ENCODE data around the gene BAHCC1.

GRCh38 chr17:81354252-81354953 is 40.9 kb upstream of the BAHCC1 start:
- no peak for TF ChIP-seq GABPA (IDR thresholded peaks at IDR 0.05; ENCODE audit: low read depth)
- TF ChIP-seq, protein P1, sequence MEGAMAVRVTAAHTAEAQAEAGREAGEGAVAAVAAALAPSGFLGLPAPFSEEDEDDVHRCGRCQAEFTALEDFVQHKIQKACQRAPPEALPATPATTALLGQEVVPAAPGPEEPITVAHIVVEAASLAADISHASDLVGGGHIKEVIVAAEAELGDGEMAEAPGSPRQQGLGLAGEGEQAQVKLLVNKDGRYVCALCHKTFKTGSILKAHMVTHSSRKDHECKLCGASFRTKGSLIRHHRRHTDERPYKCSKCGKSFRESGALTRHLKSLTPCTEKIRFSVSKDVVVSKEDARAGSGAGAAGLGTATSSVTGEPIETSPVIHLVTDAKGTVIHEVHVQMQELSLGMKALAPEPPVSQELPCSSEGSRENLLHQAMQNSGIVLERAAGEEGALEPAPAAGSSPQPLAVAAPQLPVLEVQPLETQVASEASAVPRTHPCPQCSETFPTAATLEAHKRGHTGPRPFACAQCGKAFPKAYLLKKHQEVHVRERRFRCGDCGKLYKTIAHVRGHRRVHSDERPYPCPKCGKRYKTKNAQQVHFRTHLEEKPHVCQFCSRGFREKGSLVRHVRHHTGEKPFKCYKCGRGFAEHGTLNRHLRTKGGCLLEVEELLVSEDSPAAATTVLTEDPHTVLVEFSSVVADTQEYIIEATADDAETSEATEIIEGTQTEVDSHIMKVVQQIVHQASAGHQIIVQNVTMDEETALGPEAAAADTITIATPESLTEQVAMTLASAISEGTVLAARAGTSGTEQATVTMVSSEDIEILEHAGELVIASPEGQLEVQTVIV (IDR thresholded peaks at IDR 0.05; ENCODE audit: borderline replicate concordance, partially characterized antibody), result no peak
- TF ChIP-seq JUNB (IDR thresholded peaks at IDR 0.05), result no peak
- TF ChIP-seq POLR2A (IDR thresholded peaks at IDR 0.05; ENCODE audit: low read depth, low read length), result no peak
- TF ChIP-seq CHD1 (IDR thresholded peaks at IDR 0.05; ENCODE audit: low read depth, low read length), result no peak
- TF ChIP-seq, protein P2, sequence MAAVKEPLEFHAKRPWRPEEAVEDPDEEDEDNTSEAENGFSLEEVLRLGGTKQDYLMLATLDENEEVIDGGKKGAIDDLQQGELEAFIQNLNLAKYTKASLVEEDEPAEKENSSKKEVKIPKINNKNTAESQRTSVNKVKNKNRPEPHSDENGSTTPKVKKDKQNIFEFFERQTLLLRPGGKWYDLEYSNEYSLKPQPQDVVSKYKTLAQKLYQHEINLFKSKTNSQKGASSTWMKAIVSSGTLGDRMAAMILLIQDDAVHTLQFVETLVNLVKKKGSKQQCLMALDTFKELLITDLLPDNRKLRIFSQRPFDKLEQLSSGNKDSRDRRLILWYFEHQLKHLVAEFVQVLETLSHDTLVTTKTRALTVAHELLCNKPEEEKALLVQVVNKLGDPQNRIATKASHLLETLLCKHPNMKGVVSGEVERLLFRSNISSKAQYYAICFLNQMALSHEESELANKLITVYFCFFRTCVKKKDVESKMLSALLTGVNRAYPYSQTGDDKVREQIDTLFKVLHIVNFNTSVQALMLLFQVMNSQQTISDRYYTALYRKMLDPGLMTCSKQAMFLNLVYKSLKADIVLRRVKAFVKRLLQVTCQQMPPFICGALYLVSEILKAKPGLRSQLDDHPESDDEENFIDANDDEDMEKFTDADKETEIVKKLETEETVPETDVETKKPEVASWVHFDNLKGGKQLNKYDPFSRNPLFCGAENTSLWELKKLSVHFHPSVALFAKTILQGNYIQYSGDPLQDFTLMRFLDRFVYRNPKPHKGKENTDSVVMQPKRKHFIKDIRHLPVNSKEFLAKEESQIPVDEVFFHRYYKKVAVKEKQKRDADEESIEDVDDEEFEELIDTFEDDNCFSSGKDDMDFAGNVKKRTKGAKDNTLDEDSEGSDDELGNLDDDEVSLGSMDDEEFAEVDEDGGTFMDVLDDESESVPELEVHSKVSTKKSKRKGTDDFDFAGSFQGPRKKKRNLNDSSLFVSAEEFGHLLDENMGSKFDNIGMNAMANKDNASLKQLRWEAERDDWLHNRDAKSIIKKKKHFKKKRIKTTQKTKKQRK (IDR thresholded peaks at IDR 0.05; ENCODE audit: low read depth, low read length), result no peak
- no peak for TF ChIP-seq REST (IDR thresholded peaks at IDR 0.05; ENCODE audit: low read depth, low read length)
